Left hindlimb (tissue), 1 donor: ENCODE data around the gene LFNG.

ENCODE experiments used
- DNase-seq: peaks from one replicate; pipeline ENCODE4 v3.0.0-alpha.2; 2018

The LFNG gene

GRCh38 chr7:2518737-2519118 lies 846 bp upstream of the LFNG start:
- no peak for DNase-seq

GRCh38 chr7:2520131-2520760 lies 672 bp downstream of the LFNG start:
- no peak for DNase-seq

- DNase-seq, result no peak
Measured at GRCh38 chr7:2520761-2521290, 1.3 kb downstream of the LFNG start.

GRCh38 chr7:2521341-2521745 lies 1.8 kb downstream of the LFNG start:
- no peak for DNase-seq

- DNase-seq, result peak; percentile 79
Measured at GRCh38 chr7:2521952-2522591, 2.5 kb downstream of the LFNG start.

- DNase-seq, result no peak
Measured at GRCh38 chr7:2522780-2523433, 3.3 kb downstream of the LFNG start.

GRCh38 chr7:2523461-2523936 lies 3.9 kb downstream of the LFNG start:
- no peak for DNase-seq

GRCh38 chr7:2523941-2524807 lies 4.6 kb downstream of the LFNG start:
- peak; percentile 74 for DNase-seq

GRCh38 chr7:2524808-2525657 lies 5.5 kb downstream of the LFNG start:
- DNase-seq, result no peak

GRCh38 chr7:2525658-2526630 lies 6.4 kb downstream of the LFNG start:
- DNase-seq, result no peak

GRCh38 chr7:2526659-2527504 lies 7.3 kb downstream of the LFNG start:
- DNase-seq, result peak; percentile 24

- peak; percentile 34 for DNase-seq
Measured at GRCh38 chr7:2527505-2528467, 8.2 kb downstream of the LFNG start.

GRCh38 chr7:2528481-2529095 lies 9.0 kb downstream of the LFNG start:
- DNase-seq, result peak; percentile 30

- peak; percentile 66 for DNase-seq
Measured at GRCh38 chr7:2529161-2530070, 9.8 kb downstream of the LFNG start.

GRCh38 chr7:2530071-2530987 lies 10.8 kb downstream of the LFNG start:
- peak; percentile 53 for DNase-seq
